HCT116 (cell line): ENCODE measurements around the gene LEFTY2.

ENCODE experiments used
- ATF3 ChIP-seq: IDR thresholded peaks from 2 replicates; pipeline ENCODE4 v1.6.1; 2012
- CEBPB ChIP-seq: IDR thresholded peaks from 2 replicates; pipeline ENCODE4 v1.6.1; 2012; ENCODE audit warnings: low read depth
- CTCF ChIP-seq, 3 experiments: fragments of 200-600 bp in 1 of 3; sonication (generic) in 1 of 3; IDR thresholded peaks in 2 of 3; conservative IDR thresholded peaks in 1 of 3; 2 replicates each; pipeline ENCODE4 v1.5.1; 2012 to 2017; ENCODE audit warnings: low read depth in 2 of 3, low read length in 2 of 3, antibody characterized with exemption in 1 of 3, borderline replicate concordance in 1 of 3, control low read depth in 1 of 3, mild to moderate bottlenecking in 1 of 3, mixed read lengths in 1 of 3, mixed run types in 1 of 3, moderate library complexity in 1 of 3; ENCODE audit not compliant: insufficient read depth in 1 of 3
- EZH2 ChIP-seq: fragments of 200-600 bp; sonication (generic); IDR thresholded peaks from 2 replicates; pipeline ENCODE4 v1.6.1; 2017; ENCODE audit warnings: antibody characterized with exemption, mixed run types
- EZH2phosphoT487 ChIP-seq: fragments of 200-600 bp; IDR thresholded peaks from 2 replicates; pipeline ENCODE4 v1.6.1; 2018; ENCODE audit warnings: antibody characterized with exemption, borderline replicate concordance
- MAX ChIP-seq: IDR thresholded peaks from 2 replicates; pipeline ENCODE4 v1.6.1; 2012
- POLR2AphosphoS5 ChIP-seq: IDR thresholded peaks from 2 replicates; pipeline ENCODE4 v1.6.1; 2011; ENCODE audit warnings: mild to moderate bottlenecking, low read depth, low read length, moderate library complexity
- SP1 ChIP-seq: IDR thresholded peaks from 2 replicates; pipeline ENCODE4 v1.6.1; 2012; ENCODE audit warnings: low read depth
- YY1 ChIP-seq: IDR thresholded peaks from 2 replicates; pipeline ENCODE4 v1.6.1; 2011; ENCODE audit warnings: low read length, low read depth, moderate library complexity, mild to moderate bottlenecking; ENCODE audit not compliant: insufficient replicate concordance; ENCODE audit errors: extremely low read depth
- ZBTB33 ChIP-seq: IDR thresholded peaks from 2 replicates; pipeline ENCODE4 v1.6.1; 2011; ENCODE audit warnings: mild to moderate bottlenecking, low read length, moderate library complexity; ENCODE audit not compliant: insufficient replicate concordance; ENCODE audit errors: extremely low read depth
- ZNF274 ChIP-seq: fragments of 200-500 bp; sonication (Bioruptor generic); IDR thresholded peaks from 2 replicates; pipeline ENCODE4 v1.6.1; 2014; ENCODE audit warnings: mild to moderate bottlenecking, low read depth, low read length, inconsistent platforms

- TF ChIP-seq CTCF (IDR thresholded peaks at IDR 0.05 in 2 of 3, conservative IDR thresholded peaks at IDR 0.05 in 1 of 3; ENCODE audit: borderline replicate concordance in 1 of 3, insufficient read depth in 1 of 3, low read depth in 2 of 3, low read length in 2 of 3) (no peak), POLR2AphosphoS5 (no peak), CEBPB (no peak), ZBTB33 (no peak), EZH2 (no peak), YY1 (no peak), SP1 (no peak), ZNF274 (no peak), MAX (no peak), ATF3 (no peak), EZH2phosphoT487 (no peak)
Observed at GRCh38 chr1:225953315-225953714, 12.3 kb upstream of the LEFTY2 start.
